ENCODE results near the gene GALNTL6.
"Not testable (repeated sequence)": the region's sequence is repeated elsewhere in the genome, so short reads cannot be mapped to it uniquely, and the experiment has no call there.

The GALNTL6 gene

DNA sequence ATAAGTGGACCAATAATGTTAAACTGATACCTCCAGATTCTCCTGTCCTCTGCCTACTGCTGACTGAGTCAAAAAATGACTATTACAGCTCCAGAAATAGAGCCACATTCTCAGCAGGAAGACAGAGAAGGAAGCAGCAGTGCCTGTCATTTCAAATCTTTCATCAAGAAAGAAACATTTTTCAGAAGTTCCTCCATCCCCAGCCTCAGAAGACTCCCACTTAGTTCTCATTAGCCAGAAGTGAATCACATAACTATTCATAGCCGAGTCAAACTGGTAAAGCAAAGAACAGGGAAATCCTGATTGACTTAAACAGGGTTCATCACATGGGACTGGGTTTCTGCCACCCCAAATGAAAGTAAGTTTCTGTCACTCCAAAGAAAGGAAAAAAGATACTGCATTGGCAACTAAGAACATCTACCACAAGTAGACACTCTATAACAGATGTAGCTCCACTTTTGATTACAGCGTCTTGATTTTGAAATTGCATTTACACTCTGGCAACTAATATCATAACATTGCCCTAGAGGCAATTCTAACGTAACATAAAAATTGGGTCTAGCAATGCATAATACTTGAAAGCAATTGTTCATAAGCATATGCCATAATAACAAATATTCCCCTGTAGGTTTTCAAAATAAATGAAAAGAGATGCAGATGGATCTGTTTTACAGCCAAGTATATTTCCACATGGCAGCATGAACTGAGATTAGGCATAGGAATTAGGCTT lies 599.8 kb downstream of the GALNTL6 start:
- no peak for DNase-seq

DNA sequence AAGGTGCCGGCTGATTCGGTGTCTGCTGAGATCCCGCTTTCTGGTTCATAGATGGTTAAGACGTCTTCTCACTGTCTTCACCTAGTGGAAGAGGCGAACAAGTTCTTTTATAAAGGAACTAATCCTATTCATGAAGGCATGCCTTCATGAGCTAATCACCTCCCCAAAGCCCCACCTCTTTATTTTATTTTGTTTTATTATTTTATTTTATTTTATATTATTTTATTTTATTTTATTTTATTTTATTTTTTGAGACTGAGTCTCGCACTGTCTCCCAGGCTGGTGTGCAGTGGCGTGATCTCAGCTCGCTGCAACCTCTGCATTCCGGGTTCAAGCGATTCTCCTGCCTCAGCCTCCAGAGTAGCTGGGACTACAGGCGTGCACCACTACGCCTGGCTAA lies 615.8 kb downstream of the GALNTL6 start:
- not testable (repeated sequence) for DNase-seq

DNA sequence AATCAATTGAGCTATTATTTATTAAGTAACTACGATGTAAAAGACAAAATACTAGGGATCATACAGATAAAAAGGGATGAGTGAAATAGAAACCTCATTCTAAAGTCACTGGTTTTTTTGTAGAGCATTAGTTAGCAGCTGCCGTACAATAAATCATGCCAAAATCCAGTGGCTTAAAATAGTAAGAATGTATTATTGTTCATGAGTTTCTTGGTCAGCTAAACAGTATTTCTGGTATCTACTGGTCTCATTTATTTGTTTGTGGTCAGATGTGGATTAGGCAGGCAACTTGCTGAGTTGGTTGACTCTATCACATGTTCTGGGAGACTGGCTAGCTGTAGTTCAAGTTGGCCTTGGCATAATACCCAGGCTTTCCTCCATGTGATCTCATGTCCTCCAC lies 667.3 kb downstream of the GALNTL6 start:
- no peak for DNase-seq

DNA sequence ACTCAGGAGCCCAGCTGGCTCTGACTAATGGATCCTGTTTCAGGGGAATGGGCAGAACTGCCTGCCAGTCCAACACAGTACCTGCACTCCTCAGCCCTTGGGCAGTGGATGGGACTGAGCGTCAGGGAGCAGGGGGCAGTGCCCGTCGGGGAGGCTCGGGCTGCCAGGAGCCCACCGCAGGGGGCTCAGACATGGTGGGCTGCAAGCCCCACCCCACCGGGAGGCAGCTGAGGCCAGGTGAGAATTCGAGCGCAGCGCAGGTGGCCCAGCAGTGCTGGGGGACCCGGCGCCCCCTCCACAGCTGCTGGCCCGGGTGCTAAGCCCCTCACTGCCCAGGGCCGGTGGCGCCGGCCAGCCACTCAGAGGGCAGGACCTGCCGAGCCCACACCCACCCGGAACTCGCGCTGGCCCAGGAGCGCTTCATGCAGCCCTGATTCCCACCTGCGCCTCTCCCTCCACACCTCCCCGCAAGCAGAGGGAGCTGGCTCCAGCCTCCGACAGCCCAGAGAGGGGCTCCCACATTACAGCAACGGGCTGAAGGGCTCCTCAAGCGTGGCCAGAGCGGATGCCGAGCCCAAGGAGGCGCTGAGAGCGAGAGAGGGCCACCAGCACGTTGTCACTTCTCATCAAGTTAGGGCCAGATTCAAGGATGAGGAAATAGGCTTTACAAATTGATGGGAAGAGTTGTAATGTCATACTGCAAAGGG lies 668.8 kb downstream of the GALNTL6 start:
- no peak for DNase-seq

DNA sequence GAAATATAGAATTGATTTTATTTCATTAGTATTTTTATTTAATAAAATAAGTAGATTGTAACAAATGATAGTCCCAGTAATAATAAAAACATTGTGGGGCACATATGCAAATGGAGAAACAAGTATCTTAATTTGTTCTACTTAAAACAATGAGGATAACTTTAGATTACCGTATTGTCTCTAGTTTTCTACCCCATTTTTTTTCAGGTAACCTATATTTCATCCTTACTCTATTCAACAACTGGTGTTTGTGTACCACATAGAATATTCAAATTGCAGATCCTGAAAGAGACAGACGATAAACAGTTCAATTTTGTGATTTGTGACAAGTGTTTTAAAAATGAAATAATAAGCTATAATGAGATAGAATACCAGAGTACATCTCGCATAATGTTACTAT lies 671.8 kb downstream of the GALNTL6 start:
- no peak for DNase-seq

DNA sequence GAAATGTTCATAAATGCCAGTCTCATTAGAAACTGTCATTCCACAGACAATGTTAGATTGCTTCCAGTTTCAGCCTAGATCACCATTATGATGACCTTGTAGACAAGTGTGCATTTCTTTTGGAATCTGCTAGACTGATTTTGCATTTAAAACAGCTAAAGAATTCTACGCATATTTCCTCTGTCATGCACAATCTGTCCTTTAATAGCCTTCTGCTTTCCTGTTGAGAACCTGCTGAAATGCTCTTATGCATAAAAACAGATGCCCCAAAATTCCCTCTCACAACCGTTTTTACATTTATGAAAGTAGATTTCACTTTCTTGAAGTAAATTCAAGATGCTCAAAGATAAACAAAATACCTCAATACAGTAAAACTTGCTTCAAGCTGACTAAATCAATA lies 673.3 kb downstream of the GALNTL6 start:
- no peak for DNase-seq

DNA sequence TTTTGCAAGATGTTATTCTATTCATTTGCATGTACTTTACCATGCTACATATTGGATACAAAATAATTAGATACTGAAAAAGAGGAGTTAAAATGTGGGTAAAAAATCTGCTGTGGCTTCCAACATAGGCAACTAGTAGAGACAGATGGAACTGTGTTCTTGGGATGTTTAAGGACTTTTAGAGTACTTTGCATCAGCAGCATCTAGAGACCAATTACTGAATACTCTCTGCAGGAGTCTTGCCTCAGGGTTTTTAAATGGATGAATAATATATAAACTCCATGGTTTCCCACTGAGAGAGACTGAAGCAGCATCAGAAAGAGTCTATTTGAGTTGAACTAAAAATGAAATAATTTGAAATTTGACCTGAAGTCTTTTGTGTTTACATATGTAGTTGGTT lies 676.7 kb downstream of the GALNTL6 start:
- no peak for DNase-seq

DNA sequence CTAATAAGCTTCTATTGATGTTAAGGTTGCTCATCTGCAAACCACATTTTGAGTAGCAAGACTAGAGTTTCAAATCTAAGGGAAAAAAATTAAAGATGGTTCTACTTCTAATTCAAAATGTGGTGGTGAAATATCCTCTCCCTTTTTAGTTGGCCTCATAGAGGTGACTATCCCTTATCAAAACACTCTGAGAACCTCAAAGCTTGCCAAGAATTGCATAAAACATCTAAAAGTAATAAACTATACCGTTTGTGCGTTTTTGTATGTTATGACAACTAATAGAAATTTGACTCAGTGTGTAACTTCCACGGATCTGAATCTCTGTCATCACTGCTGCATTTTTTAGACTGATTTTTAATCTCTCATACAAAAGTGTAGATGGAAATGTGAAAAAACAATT lies 682.6 kb downstream of the GALNTL6 start:
- no peak for DNase-seq

DNA sequence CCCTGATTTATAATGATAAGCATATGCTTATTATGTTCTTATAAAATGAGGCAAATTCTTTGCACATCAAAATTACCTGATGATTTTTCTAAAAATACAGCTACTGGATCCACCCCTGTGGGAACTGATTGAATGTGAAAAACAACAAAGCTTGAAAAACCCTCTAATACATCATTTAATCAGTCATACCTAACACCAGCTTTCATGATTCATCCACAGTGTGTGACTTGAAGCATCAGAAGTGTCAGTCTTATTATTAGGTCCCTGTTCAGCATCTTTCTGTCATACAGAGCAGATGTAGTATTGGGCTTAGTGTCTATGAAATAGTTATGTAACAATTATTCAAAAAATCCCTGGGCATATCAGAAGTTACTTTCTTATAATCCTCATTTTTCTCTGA lies 684.1 kb downstream of the GALNTL6 start:
- no peak for DNase-seq

DNA sequence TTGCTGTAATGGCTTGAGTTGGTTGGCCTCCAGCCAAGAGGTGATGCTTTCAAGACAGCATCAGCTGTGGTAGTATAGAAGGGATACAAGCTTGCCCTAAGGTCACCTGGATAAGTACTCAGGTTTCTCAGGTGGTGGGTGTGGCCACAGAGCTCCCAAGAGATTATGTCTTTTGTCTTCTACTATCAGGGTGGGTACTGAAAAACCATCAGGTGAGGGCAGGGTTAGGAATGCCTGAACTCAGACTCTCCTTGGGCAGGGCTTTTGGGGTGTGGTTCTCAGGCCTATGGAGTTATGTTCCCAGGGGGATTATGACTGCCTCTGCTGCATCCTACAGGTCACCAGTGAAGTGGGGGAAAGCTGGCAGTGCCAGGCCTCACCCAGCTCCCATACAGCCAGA lies 700.8 kb downstream of the GALNTL6 start:
- DNase-seq = no peak

DNA sequence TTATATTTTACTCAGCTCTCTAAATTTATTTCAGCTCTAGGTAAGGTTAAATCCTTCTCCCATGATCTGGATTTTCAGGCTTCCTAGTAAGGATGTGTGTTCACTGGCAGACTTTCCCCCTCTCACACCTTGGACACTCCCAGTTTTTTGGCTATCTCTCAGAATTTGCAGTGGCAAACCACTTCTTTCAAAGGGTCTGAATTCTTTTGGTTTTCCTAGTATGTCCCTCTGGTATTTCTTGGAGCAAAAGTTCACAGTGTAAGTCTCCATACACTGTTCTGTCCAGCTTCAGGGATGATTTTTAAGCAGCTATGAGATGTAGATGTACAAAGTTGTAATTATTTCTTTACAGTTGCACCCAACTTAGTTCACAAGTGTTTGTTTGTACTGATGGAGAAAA lies 701.6 kb downstream of the GALNTL6 start:
- no peak for DNase-seq

DNA sequence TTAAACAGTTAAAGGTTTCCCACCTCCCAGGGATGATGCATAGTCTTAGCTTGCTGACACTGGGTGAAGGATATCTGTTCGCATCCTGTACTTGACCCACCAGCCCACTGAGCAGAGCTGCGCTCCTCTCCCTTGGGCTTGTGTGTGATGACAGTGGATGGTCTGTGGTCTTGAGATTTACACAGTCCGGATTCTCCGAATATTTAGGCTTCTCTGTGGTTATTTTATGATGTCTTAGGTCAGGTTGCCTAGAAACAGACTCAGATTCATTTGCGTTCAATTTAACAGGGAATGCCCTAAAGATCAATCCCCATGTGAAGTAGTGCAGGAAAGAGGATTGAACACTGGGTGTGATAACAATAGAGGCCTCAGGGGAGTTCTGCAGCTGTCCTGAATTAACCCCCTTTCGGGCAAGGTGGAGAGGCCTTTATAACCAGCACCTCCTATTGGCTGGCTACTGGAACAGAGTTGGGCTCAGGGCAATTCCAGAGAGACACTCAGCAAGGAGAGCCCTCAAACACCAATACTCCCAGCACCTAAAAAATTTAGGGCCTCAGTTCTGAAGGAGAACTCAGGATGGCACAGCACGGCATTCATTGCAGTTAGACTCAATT lies 702.2 kb downstream of the GALNTL6 start:
- no peak for DNase-seq

DNA sequence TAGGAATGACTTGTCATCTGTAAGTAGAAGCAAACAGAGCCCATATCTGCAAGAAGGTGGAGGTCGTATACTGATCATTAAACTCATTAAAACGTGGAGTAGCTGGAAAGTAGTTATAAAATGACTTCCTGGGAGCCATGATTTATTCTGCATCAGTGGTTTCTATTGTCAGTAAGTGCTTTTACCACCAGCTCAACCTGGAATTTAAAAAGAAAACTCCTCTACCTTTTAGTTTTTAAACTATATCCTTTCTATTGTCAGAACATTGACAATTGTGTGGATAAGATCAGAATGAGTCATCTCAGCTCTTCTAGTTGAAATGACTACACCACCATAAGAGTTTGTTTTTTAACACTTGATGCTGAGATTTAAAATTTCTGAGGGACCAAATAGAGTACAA lies 704.2 kb downstream of the GALNTL6 start:
- no peak for DNase-seq

DNA sequence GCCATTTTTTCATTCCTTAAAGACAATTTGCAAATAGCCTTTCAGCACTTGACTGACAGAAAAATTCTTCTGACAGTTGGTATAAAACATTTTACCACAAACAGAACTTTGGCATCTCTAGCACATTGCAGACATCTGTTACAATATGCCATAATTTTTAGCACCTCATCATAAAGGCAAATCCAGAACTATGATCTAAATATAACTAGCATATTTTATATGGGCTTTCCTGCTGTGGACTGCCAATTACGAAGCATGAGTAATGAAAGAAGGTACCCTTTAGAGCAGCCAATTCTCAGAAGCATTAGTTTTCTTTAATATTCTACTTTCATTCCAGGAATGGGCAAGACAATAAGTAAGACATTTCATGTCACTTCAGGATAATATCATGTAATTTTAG lies 708.0 kb downstream of the GALNTL6 start:
- no peak for DNase-seq

DNA sequence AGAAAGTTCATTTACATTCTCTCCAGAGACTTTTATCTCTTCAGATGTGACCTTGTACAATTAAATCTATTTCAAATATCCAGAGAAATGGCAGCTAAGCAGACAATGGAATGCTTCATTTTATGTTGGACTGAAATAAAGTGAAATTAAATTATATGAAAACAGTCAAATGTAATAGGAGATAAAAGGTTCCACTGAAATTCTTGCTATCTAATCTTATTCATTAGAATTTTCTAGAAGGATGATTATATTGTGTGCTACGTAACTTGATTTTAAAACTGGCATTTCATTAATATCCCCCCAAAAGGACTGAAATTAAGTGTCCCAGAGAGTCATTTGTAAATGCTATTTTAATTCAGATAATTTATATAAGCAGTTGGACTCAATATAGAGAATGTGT lies 708.5 kb downstream of the GALNTL6 start:
- DNase-seq = no peak

DNA sequence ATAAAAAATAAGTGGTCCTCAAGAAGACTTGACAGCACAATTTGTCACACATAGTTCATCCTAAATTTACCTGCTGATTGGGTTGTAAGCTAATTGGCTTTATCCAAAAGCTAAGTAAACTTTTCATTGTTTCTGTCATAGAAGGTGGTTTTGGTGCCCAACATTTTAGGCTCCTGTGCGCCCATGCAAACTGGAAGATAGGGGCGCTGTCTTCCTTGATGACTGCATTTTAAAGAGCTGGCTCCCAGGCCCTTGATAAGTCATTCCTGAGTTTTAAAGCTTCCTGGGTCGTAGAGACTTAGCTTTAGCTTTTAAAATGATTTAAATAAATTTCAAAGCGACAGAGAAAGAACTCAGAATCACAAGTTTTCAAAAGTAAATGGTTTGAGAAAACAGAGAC lies 730.0 kb downstream of the GALNTL6 start:
- DNase-seq = no peak

DNA sequence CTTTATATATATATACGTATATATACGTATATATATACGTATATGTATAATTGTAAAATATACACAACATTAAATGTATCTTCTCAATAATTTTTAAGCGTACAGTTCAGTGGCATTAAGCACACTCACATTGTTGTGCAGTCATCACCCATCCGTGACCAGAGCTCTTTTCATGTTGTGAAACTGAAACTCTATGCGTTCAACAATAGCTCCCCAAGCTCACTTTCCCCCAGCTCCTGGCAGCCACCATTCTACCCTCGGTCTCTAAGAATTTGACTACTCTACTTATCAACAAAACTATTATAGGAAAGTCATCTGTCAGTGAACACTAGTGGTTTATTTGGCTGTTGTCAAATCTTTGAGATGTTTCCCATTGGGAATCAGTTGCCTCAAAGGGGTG lies 733.6 kb downstream of the GALNTL6 start:
- no peak for DNase-seq

DNA sequence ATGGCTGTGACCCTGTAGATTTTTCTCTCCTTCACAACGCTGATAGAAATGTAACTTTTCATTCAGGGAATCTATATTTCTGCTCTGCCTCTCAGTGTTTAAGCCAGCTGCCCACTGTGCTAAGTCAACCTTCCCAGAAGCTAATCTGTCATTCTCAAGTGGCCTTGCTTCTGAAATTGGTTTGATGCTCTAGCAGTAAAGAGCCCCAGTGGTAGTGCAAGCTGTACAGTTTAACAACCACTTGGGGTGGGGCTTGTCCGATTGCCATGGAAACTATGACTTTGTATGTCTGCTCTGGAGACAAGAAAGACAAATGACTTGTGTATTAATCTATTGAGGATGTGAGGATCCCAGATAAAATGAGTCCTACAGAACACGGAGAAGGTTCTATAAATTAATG lies 734.5 kb downstream of the GALNTL6 start:
- DNase-seq = no peak

DNA sequence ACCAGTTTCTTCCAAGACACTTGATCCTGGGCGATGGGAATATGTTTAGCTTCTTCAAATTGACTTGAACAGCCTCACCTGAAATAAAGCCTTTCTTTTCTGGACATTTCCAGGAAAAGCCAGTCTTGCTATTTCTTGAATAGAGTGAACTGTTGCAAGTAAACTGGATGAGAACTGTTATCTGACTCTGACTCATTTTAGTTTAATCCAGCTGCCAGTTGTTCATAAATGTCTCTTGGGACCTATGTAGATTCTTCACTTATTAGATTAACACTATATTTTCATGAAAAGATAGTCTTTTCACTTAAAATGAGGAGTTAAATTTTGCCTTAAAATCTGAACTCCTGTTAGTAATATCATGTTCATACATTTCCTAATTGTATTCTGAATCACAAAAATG lies 740.0 kb downstream of the GALNTL6 start:
- no peak for DNase-seq

DNA sequence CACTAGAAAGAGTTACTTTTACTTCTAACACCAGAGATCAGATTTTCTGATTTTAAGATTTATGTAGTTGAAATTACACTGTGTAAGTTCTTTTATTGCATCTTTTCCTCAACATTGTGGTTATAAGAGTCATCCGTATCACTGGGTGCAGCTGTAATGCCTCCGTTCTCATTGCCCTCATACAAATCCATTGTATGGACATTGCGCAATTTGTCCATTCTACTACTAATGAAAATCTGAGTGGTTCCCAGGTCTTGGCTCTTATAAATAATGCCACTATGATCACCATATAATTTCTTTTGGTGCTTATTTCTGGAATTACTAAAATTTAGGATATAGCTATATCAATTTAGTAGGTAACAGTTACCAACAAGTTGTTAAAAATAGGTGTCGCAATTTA lies 741.4 kb downstream of the GALNTL6 start:
- no peak for DNase-seq

DNA sequence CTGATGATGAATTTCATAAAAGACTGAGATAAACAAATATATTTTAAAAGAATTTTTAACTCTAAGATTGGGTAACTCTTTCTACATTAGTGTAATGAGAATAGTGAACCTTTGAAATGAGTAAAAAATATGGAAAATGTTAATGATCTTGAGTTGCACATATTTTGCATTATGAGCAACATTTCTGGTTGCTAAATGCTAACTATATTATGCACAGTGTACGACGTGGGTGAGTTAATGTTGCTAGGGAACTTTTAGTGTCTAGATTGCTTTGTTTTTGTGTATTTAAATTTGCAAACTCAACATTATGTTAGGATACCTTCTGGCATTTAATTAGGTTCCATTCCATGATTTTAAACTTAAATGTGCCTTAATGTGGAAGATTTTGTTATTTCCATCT lies 742.5 kb downstream of the GALNTL6 start:
- no peak for DNase-seq

DNA sequence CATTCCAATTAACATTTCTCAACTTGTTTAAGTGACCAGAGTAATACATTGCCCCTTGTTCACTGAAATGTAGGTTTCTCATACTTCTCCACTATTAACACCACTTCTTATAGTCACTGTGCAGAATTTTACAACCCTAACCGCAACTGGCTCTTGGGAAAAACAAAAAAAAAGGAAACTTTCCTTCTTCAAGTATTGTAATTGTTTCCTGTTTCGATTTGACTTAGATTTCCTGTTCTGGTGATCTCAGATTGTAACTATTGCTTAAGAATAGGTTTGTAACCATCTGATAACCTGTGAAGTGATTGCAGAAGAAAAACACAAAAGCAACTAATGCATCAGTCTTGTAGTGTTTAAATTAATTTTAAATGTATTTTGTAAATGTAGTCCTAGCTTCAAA lies 760.7 kb downstream of the GALNTL6 start:
- no peak for DNase-seq

DNA sequence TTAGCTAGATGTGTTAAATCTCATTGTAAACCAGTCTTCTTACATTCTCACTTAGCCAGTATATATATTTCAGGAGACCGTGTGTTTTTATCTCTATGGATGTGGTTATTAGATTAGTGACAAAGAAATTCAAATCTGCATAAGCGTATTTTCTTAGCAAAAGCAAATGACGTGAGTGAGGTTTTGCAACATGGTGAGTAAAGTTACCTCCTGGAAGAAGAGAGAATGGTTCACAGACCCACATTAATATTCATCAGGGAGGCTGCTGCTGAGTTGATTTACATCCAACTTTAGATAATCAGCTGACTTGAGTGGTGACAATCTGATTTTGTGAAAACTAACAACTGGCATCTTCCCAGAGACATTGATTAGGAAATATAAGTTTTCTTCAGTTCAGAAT lies 765.5 kb downstream of the GALNTL6 start:
- no peak for DNase-seq

DNA sequence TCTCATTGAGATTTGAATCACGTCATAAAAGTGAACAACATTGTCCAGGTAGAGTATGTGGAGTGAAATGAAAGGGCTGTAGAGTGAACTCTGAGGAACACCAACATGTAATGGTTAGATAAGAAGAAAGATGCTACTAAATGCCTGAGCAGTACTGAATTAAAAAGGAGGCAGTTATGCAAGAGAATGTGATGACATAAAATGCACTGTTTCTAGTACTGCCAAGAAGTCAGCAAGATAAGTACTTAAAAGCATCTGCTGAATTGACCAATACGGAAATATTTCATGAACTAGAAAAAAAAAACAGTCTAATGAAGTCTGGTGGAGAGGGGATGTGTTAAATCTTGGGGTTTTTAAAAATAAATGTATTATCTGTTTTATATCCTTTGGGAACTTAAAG lies 771.6 kb downstream of the GALNTL6 start:
- DNase-seq = no peak

DNA sequence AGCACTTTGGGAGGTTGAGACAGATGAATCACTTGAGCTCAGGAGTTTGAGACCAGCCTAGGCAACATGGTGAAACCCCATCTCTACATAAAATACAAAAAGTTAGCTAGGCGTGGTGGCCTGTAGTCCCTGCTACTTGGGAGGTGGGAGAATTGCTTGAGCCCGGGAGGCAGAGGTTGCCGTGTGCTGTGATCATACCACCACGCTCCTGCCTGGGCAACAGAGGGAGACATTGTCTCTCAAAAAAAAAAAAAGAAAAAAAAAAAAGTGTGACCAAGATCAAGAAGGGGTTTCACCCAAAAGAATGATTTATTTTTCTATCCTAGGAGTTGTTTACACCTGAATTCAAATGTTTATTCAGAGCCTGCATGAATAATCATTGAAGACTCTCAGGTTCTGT lies 783.0 kb downstream of the GALNTL6 start:
- no peak for DNase-seq
